HepG2 (cell line): Measurements from ENCODE around the gene MCOLN1. TPM values are rescaled to one million over a fixed set of nuclear protein-coding genes. Genes with fewer than 3 reads are reported as not detected.

Experiments
- ARID3A ChIP-seq: IDR thresholded peaks from 2 replicates; pipeline ENCODE4 v1.6.1; 2012; ENCODE audit warnings: low read depth, low read length, improper control_type of control experiment
- CEBPG ChIP-seq: IDR thresholded peaks from 2 replicates; pipeline ENCODE4 v1.6.1; 2016
- CHD4 ChIP-seq: fragments of 200-600 bp; sonication (generic); IDR thresholded peaks from 2 replicates; pipeline ENCODE4 v1.7.0; 2017; ENCODE audit warnings: mild to moderate bottlenecking, low read length, borderline replicate concordance
- FOXK2 ChIP-seq: fragments of 450-650 bp; IDR thresholded peaks from 2 replicates; pipeline ENCODE4 v1.6.1; 2016
- HNRNPLL ChIP-seq: fragments of 200-400 bp; formaldehyde crosslinking; IDR thresholded peaks from 2 replicates; pipeline ENCODE4 v1.6.1; 2017; ENCODE audit warnings: mild to moderate bottlenecking, low read depth, low read length; ENCODE audit not compliant: poor library complexity, severe bottlenecking
- KDM2A ChIP-seq: sonication (generic); formaldehyde crosslinking; IDR thresholded peaks from 2 replicates; pipeline ENCODE4 v1.4.0; 2020; ENCODE audit warnings: low read depth, missing genetic modification reagents, borderline replicate concordance
- NCOA1 ChIP-seq: sonication (generic); formaldehyde crosslinking; IDR thresholded peaks from 2 replicates; pipeline ENCODE4 v1.9.0; 2021; ENCODE audit warnings: missing genetic modification reagents
- NFIB ChIP-seq: sonication (generic); formaldehyde crosslinking; IDR thresholded peaks from 2 replicates; pipeline ENCODE4 v1.9.0; 2021; ENCODE audit warnings: missing genetic modification reagents, mild to moderate bottlenecking, borderline replicate concordance
- PTBP1 ChIP-seq: fragments of 200-400 bp; formaldehyde crosslinking; IDR thresholded peaks from 2 replicates; pipeline ENCODE4 v1.6.1; 2018; ENCODE audit warnings: low read length, low read depth; ENCODE audit not compliant: poor library complexity, severe bottlenecking
- RAD21 ChIP-seq: fragments of 450-650 bp; formaldehyde crosslinking; IDR thresholded peaks from 2 replicates; pipeline ENCODE4 v1.5.0; 2020; ENCODE audit warnings: mild to moderate bottlenecking
- RCOR2 ChIP-seq: IDR thresholded peaks from 2 replicates; pipeline ENCODE4 v1.6.1; 2016; ENCODE audit warnings: missing biosample characterization, missing genetic modification reagents
- SMAD1 ChIP-seq: sonication (generic); formaldehyde crosslinking; IDR thresholded peaks from 2 replicates; pipeline ENCODE4 v1.4.0; 2020; ENCODE audit warnings: missing genetic modification reagents, low read depth, mild to moderate bottlenecking, borderline replicate concordance
- U2AF2 ChIP-seq: fragments of 200-400 bp; formaldehyde crosslinking; IDR thresholded peaks from 2 replicates; pipeline ENCODE4 v1.6.1; 2017; ENCODE audit warnings: low read depth, mild to moderate bottlenecking, low read length
- ZNF33B ChIP-seq: sonication (generic); formaldehyde crosslinking; IDR thresholded peaks from 2 replicates; pipeline ENCODE4 v1.5.1; 2020; ENCODE audit warnings: mild to moderate bottlenecking, missing genetic modification reagents
- ZNF34 ChIP-seq: sonication (generic); formaldehyde crosslinking; IDR thresholded peaks from 2 replicates; pipeline ENCODE4 v1.4.0; 2020; ENCODE audit warnings: mild to moderate bottlenecking, missing genetic modification reagents, borderline replicate concordance
- polyA plus RNA-seq, 8 experiments: library from polyadenylated mRNA; depleted of rRNA in 3 of 8; stranded (reverse) in 7 of 8; unstranded in 1 of 8; fragments of >200 nt; fragmentation: Illumina TruSeq in 4 of 8; extraction: Trizol in 4 of 8; gene quantifications; 2 replicates each; pipeline versions ENCODE4 v1.2.1 to v1.2.3, GENCODE V29; 2011 to 2016; ENCODE audit warnings: low read depth in 4 of 8, missing spikeins in 1 of 8, mixed read lengths in 1 of 8; ENCODE audit not compliant: insufficient read depth in 1 of 8
- total RNA-seq, 5 experiments: library from RNA; depleted of rRNA; stranded (reverse); fragments of >200 nt; fragmentation: Illumina TruSeq; extraction: Trizol; gene quantifications; 2 replicates each; pipeline ENCODE4 v1.2.3, GENCODE V29; 2016; ENCODE audit warnings: low read depth in 1 of 5
- TF ChIP-seq, protein P1 (sequence below): sonication (generic); formaldehyde crosslinking; IDR thresholded peaks from 2 replicates; pipeline ENCODE4 v1.5.0; 2020; ENCODE audit warnings: missing genetic modification reagents, mild to moderate bottlenecking, borderline replicate concordance
- TF ChIP-seq, protein P2 (sequence below): sonication (generic); formaldehyde crosslinking; IDR thresholded peaks from 2 replicates; pipeline ENCODE4 v1.4.0; 2020; ENCODE audit warnings: missing genetic modification reagents
- TF ChIP-seq, protein P3 (sequence below): IDR thresholded peaks from 2 replicates; pipeline ENCODE4 v1.6.1; 2012; ENCODE audit warnings: low read length, improper control_type of control experiment
- TF ChIP-seq, protein P4 (sequence below): IDR thresholded peaks from 2 replicates; pipeline ENCODE4 v1.6.1; 2016; ENCODE audit warnings: control low read depth

Gene MCOLN1
- total and polyA plus RNA-seq, 2 of the 13 experiments (the other 11 are each of a cell fraction or from before 2014, with no cell fraction given), result 3.4 to 15.7 TPM

DNA sequence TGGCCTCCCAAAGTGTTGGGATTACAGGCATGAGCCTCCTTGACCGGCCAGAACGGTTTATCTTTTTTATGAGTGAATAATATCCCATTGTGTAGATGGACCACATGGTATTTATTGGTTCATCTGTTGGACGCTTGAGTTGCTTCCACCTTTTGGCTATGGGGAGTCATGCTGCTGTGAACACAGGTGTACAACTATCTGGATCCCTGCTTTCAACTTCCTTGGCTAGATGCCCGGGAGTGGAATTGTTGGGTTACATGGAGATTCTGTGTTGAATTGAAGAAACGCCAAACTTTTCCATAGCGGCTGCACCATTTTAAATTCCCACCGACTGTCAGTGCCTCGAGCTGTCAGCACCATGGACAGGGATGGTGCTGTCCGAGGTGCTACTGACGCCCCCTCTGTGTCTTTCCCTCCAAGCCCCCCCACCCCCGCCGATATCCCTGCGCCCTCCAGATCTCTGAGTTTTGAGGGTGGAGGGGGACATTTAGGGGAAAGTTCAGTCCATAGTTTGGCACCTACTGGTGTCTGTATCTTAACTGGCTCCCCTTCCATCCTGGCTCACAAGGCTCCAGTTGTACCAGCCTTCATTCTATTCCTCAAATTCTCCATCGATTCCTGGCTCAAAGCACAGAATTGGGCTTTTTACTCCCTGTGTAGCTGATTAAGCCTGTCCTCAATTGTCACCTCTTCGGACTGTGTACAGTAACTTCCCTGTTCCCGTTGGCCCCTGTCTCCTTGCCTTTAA is 40.4 kb downstream of the MCOLN1 start (continued):
- TF ChIP-seq ARID3A (no peak), RAD21 (CRISPR knock-in tag) (no peak), NFIB (CRISPR knock-in tag) (no peak), ZNF34 (CRISPR knock-in tag) (no peak), NCOA1 (CRISPR knock-in tag) (peak; percentile 70; the same call in 1 of the 2 replicates), FOXK2 (no peak), CHD4 (no peak), CEBPG (CRISPR knock-in tag) (peak; percentile 27; the same call in 1 of the 2 replicates), HNRNPLL (no peak), PTBP1 (no peak), U2AF2 (no peak), ZNF33B (CRISPR knock-in tag) (0 out of 2 replicates have a peak, but pooled peaks have one; percentile 46), SMAD1 (CRISPR knock-in tag) (no peak), RCOR2 (peak; percentile 66; the same call in 1 of the 2 replicates), KDM2A (CRISPR knock-in tag) (peak; percentile 97)
- TF ChIP-seq, protein P1, sequence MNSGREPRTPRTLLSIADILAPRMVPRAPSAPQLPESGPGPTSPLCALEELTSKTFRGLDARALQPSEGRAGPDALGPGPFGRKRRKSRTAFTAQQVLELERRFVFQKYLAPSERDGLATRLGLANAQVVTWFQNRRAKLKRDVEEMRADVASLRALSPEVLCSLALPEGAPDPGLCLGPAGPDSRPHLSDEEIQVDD (CRISPR knock-in tag), result peak; percentile 98; the same call in 1 of the 2 replicates
- TF ChIP-seq, protein P2, sequence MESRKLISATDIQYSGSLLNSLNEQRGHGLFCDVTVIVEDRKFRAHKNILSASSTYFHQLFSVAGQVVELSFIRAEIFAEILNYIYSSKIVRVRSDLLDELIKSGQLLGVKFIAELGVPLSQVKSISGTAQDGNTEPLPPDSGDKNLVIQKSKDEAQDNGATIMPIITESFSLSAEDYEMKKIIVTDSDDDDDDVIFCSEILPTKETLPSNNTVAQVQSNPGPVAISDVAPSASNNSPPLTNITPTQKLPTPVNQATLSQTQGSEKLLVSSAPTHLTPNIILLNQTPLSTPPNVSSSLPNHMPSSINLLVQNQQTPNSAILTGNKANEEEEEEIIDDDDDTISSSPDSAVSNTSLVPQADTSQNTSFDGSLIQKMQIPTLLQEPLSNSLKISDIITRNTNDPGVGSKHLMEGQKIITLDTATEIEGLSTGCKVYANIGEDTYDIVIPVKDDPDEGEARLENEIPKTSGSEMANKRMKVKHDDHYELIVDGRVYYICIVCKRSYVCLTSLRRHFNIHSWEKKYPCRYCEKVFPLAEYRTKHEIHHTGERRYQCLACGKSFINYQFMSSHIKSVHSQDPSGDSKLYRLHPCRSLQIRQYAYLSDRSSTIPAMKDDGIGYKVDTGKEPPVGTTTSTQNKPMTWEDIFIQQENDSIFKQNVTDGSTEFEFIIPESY (CRISPR knock-in tag), result no peak; the same call in 1 of the 2 replicates
- TF ChIP-seq, protein P3, sequence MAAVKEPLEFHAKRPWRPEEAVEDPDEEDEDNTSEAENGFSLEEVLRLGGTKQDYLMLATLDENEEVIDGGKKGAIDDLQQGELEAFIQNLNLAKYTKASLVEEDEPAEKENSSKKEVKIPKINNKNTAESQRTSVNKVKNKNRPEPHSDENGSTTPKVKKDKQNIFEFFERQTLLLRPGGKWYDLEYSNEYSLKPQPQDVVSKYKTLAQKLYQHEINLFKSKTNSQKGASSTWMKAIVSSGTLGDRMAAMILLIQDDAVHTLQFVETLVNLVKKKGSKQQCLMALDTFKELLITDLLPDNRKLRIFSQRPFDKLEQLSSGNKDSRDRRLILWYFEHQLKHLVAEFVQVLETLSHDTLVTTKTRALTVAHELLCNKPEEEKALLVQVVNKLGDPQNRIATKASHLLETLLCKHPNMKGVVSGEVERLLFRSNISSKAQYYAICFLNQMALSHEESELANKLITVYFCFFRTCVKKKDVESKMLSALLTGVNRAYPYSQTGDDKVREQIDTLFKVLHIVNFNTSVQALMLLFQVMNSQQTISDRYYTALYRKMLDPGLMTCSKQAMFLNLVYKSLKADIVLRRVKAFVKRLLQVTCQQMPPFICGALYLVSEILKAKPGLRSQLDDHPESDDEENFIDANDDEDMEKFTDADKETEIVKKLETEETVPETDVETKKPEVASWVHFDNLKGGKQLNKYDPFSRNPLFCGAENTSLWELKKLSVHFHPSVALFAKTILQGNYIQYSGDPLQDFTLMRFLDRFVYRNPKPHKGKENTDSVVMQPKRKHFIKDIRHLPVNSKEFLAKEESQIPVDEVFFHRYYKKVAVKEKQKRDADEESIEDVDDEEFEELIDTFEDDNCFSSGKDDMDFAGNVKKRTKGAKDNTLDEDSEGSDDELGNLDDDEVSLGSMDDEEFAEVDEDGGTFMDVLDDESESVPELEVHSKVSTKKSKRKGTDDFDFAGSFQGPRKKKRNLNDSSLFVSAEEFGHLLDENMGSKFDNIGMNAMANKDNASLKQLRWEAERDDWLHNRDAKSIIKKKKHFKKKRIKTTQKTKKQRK, result no peak
- TF ChIP-seq, protein P4, sequence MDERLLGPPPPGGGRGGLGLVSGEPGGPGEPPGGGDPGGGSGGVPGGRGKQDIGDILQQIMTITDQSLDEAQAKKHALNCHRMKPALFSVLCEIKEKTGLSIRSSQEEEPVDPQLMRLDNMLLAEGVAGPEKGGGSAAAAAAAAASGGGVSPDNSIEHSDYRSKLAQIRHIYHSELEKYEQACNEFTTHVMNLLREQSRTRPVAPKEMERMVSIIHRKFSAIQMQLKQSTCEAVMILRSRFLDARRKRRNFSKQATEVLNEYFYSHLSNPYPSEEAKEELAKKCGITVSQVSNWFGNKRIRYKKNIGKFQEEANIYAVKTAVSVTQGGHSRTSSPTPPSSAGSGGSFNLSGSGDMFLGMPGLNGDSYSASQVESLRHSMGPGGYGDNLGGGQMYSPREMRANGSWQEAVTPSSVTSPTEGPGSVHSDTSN (CRISPR knock-in tag), result peak; percentile 41; the same call in 1 of the 2 replicates
